Lower leg skin (tissue), 4 donors: ENCODE results near the gene CYP20A1. TPM values are rescaled to one million over a fixed set of nuclear protein-coding genes. Genes with fewer than 3 reads are reported as not detected.

Experiments
- DNase-seq, 2 donors: peaks; one replicate each; pipeline ENCODE4 v3.0.0-alpha.2; 2019; ENCODE audit warnings: low spot score in 2 of 2
- H3K4me3 ChIP-seq: fragments of 200-600 bp; sonication (generic); 2 replicates; pipeline ENCODE4 v1.5.1; 2017; ENCODE audit warnings: mild to moderate bottlenecking, low read depth; ENCODE audit not compliant: poor library complexity, severe bottlenecking
- POLR2A ChIP-seq, 2 donors: fragments of 450-650 bp; IDR thresholded peaks; one replicate each; pipeline ENCODE4 v1.6.1; 2016 to 2017; ENCODE audit warnings: antibody characterized with exemption in 2 of 2, mild to moderate bottlenecking in 1 of 2, moderate library complexity in 1 of 2
- WGBS, 2 donors: methylation state at CpG; one replicate each; pipeline ENCODE4 v1.1.5; 2018; 5-methylcytosine and 5-hydroxymethylcytosine counted together
- intact Hi-C: fragments of 100-400 bp; cut with DNase I; formaldehyde crosslinking; loops from one replicate; pipeline ENCODE4 v1.15.0; 2023; ENCODE audit warnings: low total_unique reads
- total RNA-seq, 4 donors: library from RNA; depleted of rRNA; stranded (reverse); fragments of >200 nt; gene quantifications; one replicate each; pipeline ENCODE4 v1.1.0, GENCODE V29; 2016
- TF ChIP-seq, protein P1 (sequence below), 3 donors: fragments of 450-650 bp; IDR thresholded peaks; one replicate each; pipeline ENCODE4 v1.5.1; 2016; ENCODE audit warnings: antibody characterized with exemption in 3 of 3, mild to moderate bottlenecking in 3 of 3, moderate library complexity in 2 of 3

CYP20A1 gene
- total RNA-seq, 4 donors from 2014 or later: 11.9 to 25.5 (median 16.1) TPM

DNA sequence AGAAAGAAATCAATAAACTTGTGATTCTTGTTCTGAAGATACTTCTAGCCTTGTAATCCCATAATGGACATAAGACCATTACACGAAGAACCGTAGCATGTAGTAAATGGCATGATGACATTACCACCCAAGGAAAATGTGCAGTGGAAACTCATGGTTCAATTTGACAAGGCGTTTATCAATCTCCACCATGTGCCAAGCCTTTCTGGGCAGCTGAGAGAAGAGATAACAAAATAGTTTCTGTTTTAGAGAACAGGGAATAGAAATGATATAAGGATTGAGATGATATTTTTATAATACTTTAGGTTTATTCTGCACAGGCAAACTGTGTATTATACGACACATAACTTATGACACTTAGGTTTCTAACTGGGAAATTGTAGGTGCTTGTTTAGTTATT is 108.6 kb downstream of the CYP20A1 start:
- 77 to 86% methylated on average over 4 of the region's 4 CpGs for WGBS, 2 donors
- TF ChIP-seq POLR2A (IDR thresholded peaks at IDR 0.05): no peak
- TF ChIP-seq, protein P1, sequence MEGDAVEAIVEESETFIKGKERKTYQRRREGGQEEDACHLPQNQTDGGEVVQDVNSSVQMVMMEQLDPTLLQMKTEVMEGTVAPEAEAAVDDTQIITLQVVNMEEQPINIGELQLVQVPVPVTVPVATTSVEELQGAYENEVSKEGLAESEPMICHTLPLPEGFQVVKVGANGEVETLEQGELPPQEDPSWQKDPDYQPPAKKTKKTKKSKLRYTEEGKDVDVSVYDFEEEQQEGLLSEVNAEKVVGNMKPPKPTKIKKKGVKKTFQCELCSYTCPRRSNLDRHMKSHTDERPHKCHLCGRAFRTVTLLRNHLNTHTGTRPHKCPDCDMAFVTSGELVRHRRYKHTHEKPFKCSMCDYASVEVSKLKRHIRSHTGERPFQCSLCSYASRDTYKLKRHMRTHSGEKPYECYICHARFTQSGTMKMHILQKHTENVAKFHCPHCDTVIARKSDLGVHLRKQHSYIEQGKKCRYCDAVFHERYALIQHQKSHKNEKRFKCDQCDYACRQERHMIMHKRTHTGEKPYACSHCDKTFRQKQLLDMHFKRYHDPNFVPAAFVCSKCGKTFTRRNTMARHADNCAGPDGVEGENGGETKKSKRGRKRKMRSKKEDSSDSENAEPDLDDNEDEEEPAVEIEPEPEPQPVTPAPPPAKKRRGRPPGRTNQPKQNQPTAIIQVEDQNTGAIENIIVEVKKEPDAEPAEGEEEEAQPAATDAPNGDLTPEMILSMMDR (IDR thresholded peaks at IDR 0.05): no peak
- DNase-seq: no peak
- H3K4me3 ChIP-seq: no peak overlapping the region
- intact Hi-C loops: no loop called here

DNA sequence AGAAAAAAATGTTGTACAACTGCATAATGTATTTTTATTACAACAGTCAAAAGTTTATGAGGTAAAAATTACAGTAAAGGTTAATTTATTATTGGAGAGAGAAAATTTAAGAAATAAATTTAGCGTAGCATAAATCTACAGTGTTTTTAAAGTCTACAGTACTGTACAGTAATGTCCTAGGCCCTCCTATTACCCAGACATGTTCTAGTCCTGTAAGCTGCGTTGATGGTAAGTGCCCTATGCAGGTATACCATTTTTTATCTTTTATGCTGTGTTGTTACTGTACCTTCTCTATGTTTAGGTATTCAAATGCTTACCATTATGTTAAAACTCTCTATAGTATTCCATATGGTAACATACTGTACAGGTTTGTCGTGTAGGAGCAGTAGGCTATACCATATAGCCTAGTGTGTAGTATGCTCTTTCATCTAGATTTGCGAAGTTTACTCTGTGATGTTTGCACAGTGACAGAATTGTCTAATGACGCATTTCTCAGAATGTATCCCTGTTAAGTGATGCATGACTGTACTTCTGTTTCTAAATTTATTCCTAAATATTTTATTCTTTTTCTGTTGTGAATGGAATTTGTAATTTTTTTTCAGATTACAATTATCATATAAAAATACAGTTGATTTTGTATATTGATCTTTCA is 113.9 kb downstream of the CYP20A1 start:
- no peak for DNase-seq
- intact Hi-C loops: no loop called here

DNA sequence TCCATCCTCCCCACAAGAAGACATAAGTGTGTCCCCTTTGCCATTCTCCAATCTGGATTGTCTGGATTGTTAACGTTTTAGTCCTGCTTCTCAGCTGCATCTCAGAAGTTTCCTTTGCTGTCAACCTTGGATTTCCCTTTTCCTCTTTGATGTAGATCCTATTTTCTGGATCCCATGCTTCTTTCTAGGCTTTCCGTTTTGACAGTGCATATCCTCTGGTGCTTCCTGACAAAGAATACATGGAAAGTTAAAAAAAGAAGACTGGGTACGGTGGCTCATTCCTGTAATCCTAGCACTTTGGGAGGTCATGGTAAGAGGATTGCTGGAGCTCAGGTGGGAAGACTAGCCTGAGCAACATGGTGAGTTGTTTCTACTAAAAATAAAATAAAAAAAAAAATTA is 116.1 kb downstream of the CYP20A1 start:
- 80 to 83% methylated on average over 3 of the region's 3 CpGs for WGBS, 2 donors
- TF ChIP-seq, protein P1 (IDR thresholded peaks at IDR 0.05): no peak
- no peak for TF ChIP-seq POLR2A (IDR thresholded peaks at IDR 0.05)
- H3K4me3 ChIP-seq: no peak overlapping the region
- intact Hi-C loops: no loop called here
- DNase-seq: no peak

More for the DNA sequence above, 113.9 kb downstream of the CYP20A1 start:
- H3K4me3 ChIP-seq: no peak overlapping the region
- 93% methylated on average over 5 of the region's 5 CpGs for WGBS, 2 donors
- TF ChIP-seq POLR2A (IDR thresholded peaks at IDR 0.05): no peak
- TF ChIP-seq, protein P1 (IDR thresholded peaks at IDR 0.05): no peak

Other genes starting within 250 kb of the CYP20A1 start
- 10 to 100 TPM; 17.2 to 26.5 (median 21.6) TPM for gene NBEAL1, start 224.1 kb upstream of the CYP20A1 start, total RNA-seq
- gene ABI2, start 89.4 kb downstream of the CYP20A1 start, total RNA-seq: 10 to 100 TPM in 3 of 4 donors, 1 to 10 TPM in 1; 5.4 to 23.5 (median 19.1) TPM